H9 (cell line): ENCODE results near the gene KIR3DL3. TPM values are rescaled to one million over a fixed set of nuclear protein-coding genes. Genes with fewer than 3 reads are reported as not detected.
"Not testable (repeated sequence)": the region's sequence is repeated elsewhere in the genome, so short reads cannot be mapped to it uniquely, and the experiment has no call there.

Source experiments
- DNase-seq: peaks from one replicate; pipeline ENCODE4 v3.0.0-alpha.2; 2017
- H2AFZ ChIP-seq: one replicate; pipeline ENCODE4 v1.6.1; 2013; ENCODE audit warnings: mild to moderate bottlenecking, low read length, control low read depth, moderate library complexity
- H2AK5ac ChIP-seq: 2 replicates; pipeline ENCODE4 v1.6.1; 2013; ENCODE audit warnings: low read length, control low read depth, mixed read lengths; ENCODE audit not compliant: insufficient read length
- H2BK120ac ChIP-seq: one replicate; pipeline ENCODE4 v1.6.1; 2013; ENCODE audit warnings: low read depth, mild to moderate bottlenecking, low read length, control low read depth, inconsistent platforms; ENCODE audit not compliant: poor library complexity, severe bottlenecking
- H2BK12ac ChIP-seq: 2 replicates; pipeline ENCODE4 v1.6.1; 2013; ENCODE audit warnings: low read length, control low read depth, mixed read lengths, low read depth; ENCODE audit not compliant: insufficient read length
- H2BK15ac ChIP-seq: 2 replicates; pipeline ENCODE4 v1.6.1; 2013; ENCODE audit warnings: low read depth, low read length, control low read depth
- H2BK20ac ChIP-seq: one replicate; pipeline ENCODE4 v1.6.1; 2013; ENCODE audit warnings: low read depth, mild to moderate bottlenecking, low read length, control low read depth, inconsistent platforms; ENCODE audit not compliant: poor library complexity, severe bottlenecking
- H2BK5ac ChIP-seq: 2 replicates; pipeline ENCODE4 v1.6.1; 2013; ENCODE audit warnings: low read length, control low read depth, mixed read lengths; ENCODE audit not compliant: insufficient read length
- H3K14ac ChIP-seq: 2 replicates; pipeline ENCODE4 v1.6.1; 2013; ENCODE audit warnings: low read length, control low read depth; ENCODE audit not compliant: insufficient read depth
- H3K18ac ChIP-seq: 2 replicates; pipeline ENCODE4 v1.6.1; 2013; ENCODE audit warnings: low read depth, mild to moderate bottlenecking, mixed read lengths, low read length, control low read depth; ENCODE audit not compliant: insufficient read length
- H3K23ac ChIP-seq: 2 replicates; pipeline ENCODE4 v1.6.1; 2013; ENCODE audit warnings: low read length, control low read depth, mixed read lengths, low read depth; ENCODE audit not compliant: insufficient read length
- H3K23me2 ChIP-seq: 2 replicates; pipeline ENCODE4 v1.6.1; 2013; ENCODE audit warnings: low read depth, mild to moderate bottlenecking, mixed read lengths, low read length, control low read depth; ENCODE audit not compliant: insufficient read length, poor library complexity, severe bottlenecking
- H3K27ac ChIP-seq: 2 replicates; pipeline ENCODE4 v1.5.1; 2013; ENCODE audit warnings: low read length, control low read depth, mixed read lengths, low read depth; ENCODE audit not compliant: insufficient read length
- H3K27me3 ChIP-seq: 2 replicates; pipeline ENCODE4 v1.6.1; 2013; ENCODE audit warnings: low read length, control low read depth, inconsistent platforms; ENCODE audit not compliant: insufficient read depth
- H3K4ac ChIP-seq: 2 replicates; pipeline ENCODE4 v1.6.1; 2013; ENCODE audit warnings: low read depth, mild to moderate bottlenecking, control low read depth, inconsistent platforms, low read length, moderate library complexity
- H3K4me1 ChIP-seq: 2 replicates; pipeline ENCODE4 v1.6.1; 2013; ENCODE audit warnings: low read length, control low read depth, inconsistent platforms; ENCODE audit not compliant: insufficient read depth
- H3K4me2 ChIP-seq: 2 replicates; pipeline ENCODE4 v1.6.1; 2013; ENCODE audit warnings: low read length, control low read depth, mixed read lengths; ENCODE audit not compliant: insufficient read length, insufficient read depth
- H3K56ac ChIP-seq: 2 replicates; pipeline ENCODE4 v1.6.1; 2013; ENCODE audit warnings: low read depth, mild to moderate bottlenecking, mixed read lengths, low read length, control low read depth; ENCODE audit not compliant: insufficient read length
- H3K79me1 ChIP-seq: 2 replicates; pipeline ENCODE4 v1.6.1; 2013; ENCODE audit warnings: low read depth, mild to moderate bottlenecking, moderate library complexity, low read length, control low read depth, inconsistent platforms; ENCODE audit not compliant: insufficient read depth, poor library complexity, severe bottlenecking
- H3K79me2 ChIP-seq: 2 replicates; pipeline ENCODE4 v1.6.1; 2013; ENCODE audit warnings: low read length, control low read depth, inconsistent platforms; ENCODE audit not compliant: insufficient read depth
- H3K9ac ChIP-seq: 2 replicates; pipeline ENCODE4 v1.6.1; 2013; ENCODE audit warnings: low read length, control low read depth, mixed read lengths; ENCODE audit not compliant: insufficient read length; ENCODE audit errors: extremely low read depth
- H3K9me3 ChIP-seq: one replicate; pipeline ENCODE4 v1.6.1; 2013; ENCODE audit warnings: low read depth, low read length, inconsistent platforms; ENCODE audit not compliant: control insufficient read depth
- H3T11ph ChIP-seq: one replicate; pipeline ENCODE4 v1.6.1; 2013; ENCODE audit warnings: mild to moderate bottlenecking, low read length, control low read depth, inconsistent platforms
- H4K20me1 ChIP-seq: one replicate; pipeline ENCODE4 v1.6.1; 2013; ENCODE audit not compliant: control insufficient read depth, insufficient read length, insufficient read depth
- H4K5ac ChIP-seq: 2 replicates; pipeline ENCODE4 v1.6.1; 2013; ENCODE audit warnings: low read depth, mild to moderate bottlenecking, mixed read lengths, low read length, control low read depth; ENCODE audit not compliant: insufficient read length
- H4K8ac ChIP-seq: replicated peaks from 2 replicates; pipeline ENCODE4 v1.6.1; 2013; ENCODE audit warnings: low read length, control low read depth, mixed read lengths, low read depth; ENCODE audit not compliant: insufficient read length
- H4K91ac ChIP-seq: 2 replicates; pipeline ENCODE4 v1.6.1; 2013; ENCODE audit warnings: low read depth, mild to moderate bottlenecking, moderate library complexity, mixed read lengths, low read length, control low read depth; ENCODE audit not compliant: insufficient read length
- H3K27ac Mint-ChIP-seq, 3 experiments: 2 replicates in 2 of 3; 3 replicates in 1 of 3; pipeline ENCODE4 v1.8.0; 2020 to 2021; ENCODE audit warnings: mixed read lengths in 3 of 3, mild to moderate bottlenecking in 1 of 3, moderate library complexity in 1 of 3
- H3K27me3 Mint-ChIP-seq: 2 replicates; pipeline ENCODE4 v1.8.0; 2021; ENCODE audit warnings: low read depth, mild to moderate bottlenecking, moderate library complexity, mixed read lengths
- H3K36me3 Mint-ChIP-seq, 3 experiments: 2 replicates in 2 of 3; 3 replicates in 1 of 3; pipeline ENCODE4 v1.8.0; 2020 to 2021; ENCODE audit warnings: low read depth in 3 of 3, mixed read lengths in 3 of 3; ENCODE audit not compliant: insufficient read depth in 1 of 3
- H3K4me1 Mint-ChIP-seq, 2 experiments: 2 replicates each; pipeline ENCODE4 v1.8.0; 2020; ENCODE audit warnings: mixed read lengths in 2 of 2
- H3K4me3 Mint-ChIP-seq, 2 experiments: 2 replicates in 1 of 2; 3 replicates in 1 of 2; pipeline ENCODE4 v1.8.0; 2020 to 2021; ENCODE audit warnings: mild to moderate bottlenecking in 2 of 2, mixed read lengths in 2 of 2, moderate library complexity in 1 of 2
- H3K9me3 Mint-ChIP-seq, 2 experiments: 2 replicates in 1 of 2; 3 replicates in 1 of 2; pipeline ENCODE4 v1.8.0; 2020; ENCODE audit warnings: mild to moderate bottlenecking in 2 of 2, mixed read lengths in 2 of 2, moderate library complexity in 1 of 2
- WGBS: extraction: QIAGEN DNeasy Blood & Tissue Kit; methylation state at CpG from one replicate; pipeline ENCODE4 v1.1.7; 2013; ENCODE audit warnings: missing lambda C conversion rate, low lambda C conversion rate, mixed read lengths; ENCODE audit not compliant: insufficient read length; ENCODE audit errors: extremely low coverage; 5-methylcytosine and 5-hydroxymethylcytosine counted together
- total RNA-seq: library from RNA; stranded (reverse); gene quantifications from 2 replicates; pipeline ENCODE4 v1.2.1, GENCODE V29; 2021

The KIR3DL3 gene
- total RNA-seq, 1 experiment from 2014 or later = not detected

DNA sequence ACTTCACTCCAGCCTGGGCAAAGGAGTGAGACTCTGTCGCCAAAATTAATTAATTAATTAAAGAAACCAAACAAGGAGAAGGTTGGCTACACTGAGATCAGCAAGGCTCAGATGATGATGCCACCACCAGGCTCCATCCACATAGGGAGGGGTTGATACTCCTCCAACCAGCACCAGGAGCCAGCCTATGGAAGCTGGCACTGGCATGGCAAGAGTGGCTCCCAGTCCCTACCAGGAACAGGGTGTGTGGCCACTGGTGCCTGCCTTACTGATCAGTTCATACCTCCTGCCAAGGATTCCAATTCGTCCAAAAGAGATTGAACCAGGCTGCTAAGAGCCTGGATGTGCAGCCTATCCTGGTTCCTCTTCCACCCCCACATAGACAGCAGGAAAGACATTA, 48.4 kb downstream of the KIR3DL3 start:
- H4K91ac ChIP-seq, H3K4ac ChIP-seq, H4K8ac ChIP-seq, H3K4me2 ChIP-seq, H3K4me3 Mint-ChIP-seq, H3K56ac ChIP-seq, H4K5ac ChIP-seq, H2BK120ac ChIP-seq, H3K18ac ChIP-seq, H3T11ph ChIP-seq, H3K79me2 ChIP-seq, H3K27ac ChIP-seq, H2BK20ac ChIP-seq, H2BK15ac ChIP-seq, H3K4me1 ChIP-seq, H3K27me3 ChIP-seq, H2AK5ac ChIP-seq, H3K4me1 Mint-ChIP-seq, H3K23ac ChIP-seq, H3K23me2 ChIP-seq, H3K27me3 Mint-ChIP-seq, H2AFZ ChIP-seq, H4K20me1 ChIP-seq, DNase-seq, H2BK12ac ChIP-seq, H3K27ac Mint-ChIP-seq, H3K9ac ChIP-seq, H3K14ac ChIP-seq, H2BK5ac ChIP-seq, H3K79me1 ChIP-seq: not testable (repeated sequence)
- peaks cover 92 to 94% of the 10 kb centered on the region in 2 experiments for H3K9me3 Mint-ChIP-seq
- no CpG with 5 or more reads among the region's 2 CpGs for WGBS
- peaks cover 12 to 53% (median 21%) of the 10 kb centered on the region in 3 experiments; a peak in 6 of 7 replicates for H3K36me3 Mint-ChIP-seq
- H3K9me3 ChIP-seq = peaks cover 75% of the 10 kb centered on the region

DNA sequence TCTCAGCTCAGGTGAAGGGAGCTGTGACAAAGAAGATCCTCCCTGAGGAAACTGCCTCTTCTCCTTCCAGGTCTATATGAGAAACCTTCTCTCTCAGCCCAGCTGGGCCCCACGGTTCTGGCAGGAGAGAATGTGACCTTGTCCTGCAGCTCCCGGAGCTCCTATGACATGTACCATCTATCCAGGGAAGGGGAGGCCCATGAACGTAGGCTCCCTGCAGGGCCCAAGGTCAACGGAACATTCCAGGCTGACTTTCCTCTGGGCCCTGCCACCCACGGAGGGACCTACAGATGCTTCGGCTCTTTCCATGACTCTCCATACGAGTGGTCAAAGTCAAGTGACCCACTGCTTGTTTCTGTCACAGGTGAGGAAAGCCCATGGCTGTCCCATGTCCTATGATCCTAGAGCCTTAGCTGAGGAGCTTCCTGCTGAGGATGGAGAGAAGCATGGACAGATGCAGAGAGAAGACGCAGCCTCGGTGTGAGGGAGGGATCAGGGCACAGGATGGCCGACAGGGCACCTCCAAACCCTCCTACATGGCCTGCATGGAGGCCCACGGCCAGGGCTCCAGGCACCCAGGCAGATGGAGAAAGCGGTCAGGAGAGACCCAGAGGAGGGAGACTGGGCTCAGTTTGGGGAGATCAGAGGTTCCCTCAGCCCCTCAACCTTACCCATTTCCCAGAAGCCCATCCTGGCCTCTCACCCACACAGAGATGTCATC, 51.0 kb downstream of the KIR3DL3 start:
- H3K79me1 ChIP-seq, H3K56ac ChIP-seq, H3K79me2 ChIP-seq, H3K23me2 ChIP-seq, H3K27me3 Mint-ChIP-seq, DNase-seq, H3K4ac ChIP-seq, H3K14ac ChIP-seq, H2BK12ac ChIP-seq, H2BK15ac ChIP-seq, H2AK5ac ChIP-seq, H3K23ac ChIP-seq, H3K4me3 Mint-ChIP-seq, H2BK5ac ChIP-seq, H3T11ph ChIP-seq, H3K18ac ChIP-seq, H2AFZ ChIP-seq, H3K27ac Mint-ChIP-seq, H3K4me2 ChIP-seq, H4K5ac ChIP-seq, H3K4me1 Mint-ChIP-seq, H2BK120ac ChIP-seq, H2BK20ac ChIP-seq, H3K4me1 ChIP-seq, H4K8ac ChIP-seq, H4K20me1 ChIP-seq, H4K91ac ChIP-seq, H3K27me3 ChIP-seq, H3K9ac ChIP-seq, H3K27ac ChIP-seq: not testable (repeated sequence)
- H3K36me3 Mint-ChIP-seq = peaks cover 7 to 53% (median 17%) of the 10 kb centered on the region in 3 experiments; a peak in 6 of 7 replicates
- peaks cover 92 to 94% of the 10 kb centered on the region in 2 experiments for H3K9me3 Mint-ChIP-seq
- WGBS = no CpG with 5 or more reads among the region's 12 CpGs
- peaks cover 74% of the 10 kb centered on the region for H3K9me3 ChIP-seq
